GM18508 (cell line): ENCODE measurements around the gene SIK2.
"Not testable (repeated sequence)": the region's sequence is repeated elsewhere in the genome, so short reads cannot be mapped to it uniquely, and the experiment has no call there.

ENCODE experiments used
- ATAC-seq: cut with Tn5 transposase; IDR thresholded peaks from one replicate; pipeline ENCODE4 v1.9.1; 2021; ENCODE audit warnings: moderate number of reproducible peaks; ENCODE audit not compliant: insufficient read depth, unreplicated experiment

SIK2 gene

DNA sequence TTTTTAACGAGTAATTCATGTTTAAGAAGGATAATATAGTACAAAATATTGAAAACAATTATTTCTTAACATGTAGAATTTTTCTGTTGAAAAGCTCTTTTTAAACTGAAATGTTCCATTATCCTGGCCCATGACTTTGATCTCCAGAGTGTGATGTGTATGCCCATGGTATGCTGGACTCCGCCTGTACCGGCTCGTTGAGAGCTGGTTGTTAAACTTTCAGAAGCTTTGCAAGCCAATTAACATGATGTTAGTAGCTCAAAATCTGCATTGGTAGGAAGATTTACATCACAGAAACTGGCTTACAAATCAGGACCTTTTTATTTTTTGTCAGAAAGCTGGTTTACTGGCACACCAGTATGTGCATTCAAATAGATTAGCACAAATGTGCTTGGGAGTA is 15.0 kb downstream of the SIK2 start:
- no peak for ATAC-seq

DNA sequence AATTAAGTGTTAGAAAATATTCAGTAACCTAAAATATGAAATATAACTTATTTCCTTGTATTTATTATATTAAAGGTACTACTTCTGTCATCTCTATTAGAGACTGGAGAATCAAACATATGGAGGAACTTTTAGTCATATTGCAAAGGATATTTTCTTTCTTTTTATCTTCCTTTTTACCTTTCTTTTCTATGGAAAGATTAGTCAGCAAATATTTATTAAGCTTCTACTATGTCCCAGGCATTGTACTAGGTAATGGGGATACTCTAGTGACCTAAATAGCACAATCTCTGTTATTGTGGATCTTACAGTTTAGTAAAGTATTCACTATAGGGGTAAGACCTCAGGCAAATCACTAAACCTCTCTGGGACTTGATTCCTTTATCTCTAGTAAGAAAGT is 18.3 kb downstream of the SIK2 start:
- no peak for ATAC-seq

DNA sequence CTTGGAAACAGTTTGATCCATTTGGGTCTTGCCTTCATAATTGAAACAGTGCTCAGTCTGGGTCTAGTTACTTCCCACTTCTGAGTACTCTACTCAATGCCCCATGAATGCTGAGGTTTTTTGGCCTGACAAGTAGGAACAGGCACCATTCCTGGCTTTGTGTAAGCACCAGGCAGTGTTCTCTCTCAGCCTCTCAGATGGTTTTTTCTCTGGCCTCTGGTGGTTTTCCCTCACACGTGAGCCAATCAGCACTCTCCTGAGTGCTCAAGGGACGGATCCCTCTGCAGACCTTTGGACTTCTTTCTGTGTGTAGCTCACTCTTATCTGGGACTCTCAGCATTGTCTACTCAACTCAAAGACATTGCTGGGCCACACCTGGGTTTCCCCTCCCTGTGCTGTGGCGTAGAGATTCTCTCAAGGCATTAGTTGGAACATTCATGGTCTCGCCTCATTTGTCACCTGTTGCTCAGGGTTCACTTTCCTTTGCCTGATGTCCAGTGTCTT is 21.3 kb downstream of the SIK2 start:
- no peak for ATAC-seq

DNA sequence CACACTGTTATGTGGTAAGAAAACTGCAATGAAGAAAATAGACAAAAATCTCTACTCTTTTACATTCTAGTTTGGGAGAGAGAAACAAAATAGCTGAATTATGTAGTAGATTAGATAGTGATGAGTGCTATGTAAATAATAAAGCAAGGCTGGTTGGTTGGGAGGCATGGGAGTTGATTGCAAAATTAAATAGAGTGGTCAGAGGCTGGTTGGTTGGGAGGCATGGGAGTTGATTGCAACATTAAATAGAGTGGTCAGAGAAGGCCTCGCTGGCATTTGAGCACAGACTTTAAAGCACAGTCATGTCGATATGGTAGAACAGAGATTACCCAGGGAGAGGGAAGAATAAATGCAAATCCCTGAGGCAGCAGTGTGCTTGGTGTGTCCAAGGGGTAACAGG is 22.4 kb downstream of the SIK2 start:
- no peak for ATAC-seq

DNA sequence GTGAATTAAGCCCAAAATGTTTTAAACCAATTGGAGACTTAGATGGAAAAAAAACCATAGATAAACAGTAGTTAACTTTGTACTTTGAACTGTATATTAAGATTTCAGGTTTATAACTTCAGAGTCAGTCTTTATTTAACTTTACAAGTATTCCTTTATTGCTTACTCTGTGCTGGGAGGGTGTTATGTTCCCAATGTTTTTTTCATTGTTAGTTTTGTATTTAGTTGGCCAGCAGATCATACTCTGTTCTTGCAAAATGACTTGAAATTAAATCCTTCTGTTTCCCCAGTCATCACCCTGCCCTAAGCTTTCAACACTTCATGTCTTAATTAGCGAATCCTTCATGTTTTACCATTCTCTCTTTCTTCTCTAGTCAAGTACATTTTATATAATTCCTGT is 25.3 kb downstream of the SIK2 start:
- no peak for ATAC-seq

DNA sequence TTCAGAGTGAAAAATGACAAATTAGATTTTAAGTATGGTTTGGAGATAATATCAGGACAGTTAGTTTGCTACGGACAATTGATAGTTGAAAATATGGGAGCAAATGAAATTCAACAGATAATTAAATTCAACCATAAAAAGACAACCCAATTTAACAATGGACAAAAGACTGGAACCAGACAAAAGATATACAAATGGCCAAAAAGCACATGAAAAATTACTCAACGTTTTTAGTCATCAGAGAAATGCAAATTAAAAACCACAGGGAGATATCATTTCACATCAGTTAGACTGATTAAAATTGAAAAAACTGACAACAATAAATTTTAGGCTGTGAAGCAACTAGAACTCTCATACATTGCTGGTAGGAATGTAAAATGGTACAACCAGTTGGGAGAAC is 27.2 kb downstream of the SIK2 start:
- ATAC-seq = no peak

DNA sequence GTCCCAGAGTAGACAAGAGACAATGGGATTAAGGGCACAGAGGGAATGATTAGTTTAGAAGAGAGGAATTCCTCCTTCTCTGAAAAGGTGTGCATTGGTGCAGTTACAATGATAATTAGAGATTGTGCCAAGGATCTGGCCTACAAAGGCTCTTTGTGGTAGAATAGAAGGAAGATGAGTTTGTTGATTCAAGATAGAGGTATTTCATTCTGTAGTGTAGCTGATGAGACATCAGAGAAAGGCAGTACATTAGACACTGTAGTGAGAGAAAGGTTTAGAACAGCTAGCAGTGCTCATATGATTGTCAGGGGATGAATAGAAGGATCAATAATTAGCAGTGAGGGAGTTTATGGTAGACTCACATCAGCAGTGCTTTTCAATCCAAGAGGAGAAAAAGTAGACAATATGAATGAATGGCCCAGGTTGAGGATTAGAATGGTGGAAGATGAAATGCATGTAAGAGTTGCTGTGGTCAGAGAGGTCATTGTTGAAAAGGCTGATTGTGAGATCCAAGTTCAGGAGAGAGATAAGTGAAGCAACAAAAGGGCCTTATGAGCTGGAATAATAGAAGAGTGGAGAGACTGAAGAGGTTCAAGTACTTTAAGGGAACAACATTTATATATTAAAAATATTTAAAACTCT is 28.9 kb downstream of the SIK2 start:
- no peak for ATAC-seq

DNA sequence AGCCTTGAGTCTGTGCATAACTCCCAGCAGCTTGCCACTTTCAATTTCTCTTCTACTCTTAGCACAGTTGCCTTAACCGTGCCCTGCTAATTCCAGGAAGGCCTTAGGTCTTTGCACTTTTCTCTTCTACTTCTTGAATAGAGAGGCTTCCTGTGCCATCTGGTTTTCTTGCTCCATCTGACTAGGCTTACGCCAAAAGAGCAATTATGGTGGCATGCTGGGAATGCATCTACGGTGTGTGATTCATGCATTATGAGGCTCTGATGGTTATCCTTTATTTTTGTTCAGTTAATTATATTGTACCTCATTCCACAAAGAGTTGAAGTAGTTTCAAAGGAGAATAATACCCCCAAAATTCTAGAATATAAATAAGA is 29.4 kb downstream of the SIK2 start:
- no peak for ATAC-seq

DNA sequence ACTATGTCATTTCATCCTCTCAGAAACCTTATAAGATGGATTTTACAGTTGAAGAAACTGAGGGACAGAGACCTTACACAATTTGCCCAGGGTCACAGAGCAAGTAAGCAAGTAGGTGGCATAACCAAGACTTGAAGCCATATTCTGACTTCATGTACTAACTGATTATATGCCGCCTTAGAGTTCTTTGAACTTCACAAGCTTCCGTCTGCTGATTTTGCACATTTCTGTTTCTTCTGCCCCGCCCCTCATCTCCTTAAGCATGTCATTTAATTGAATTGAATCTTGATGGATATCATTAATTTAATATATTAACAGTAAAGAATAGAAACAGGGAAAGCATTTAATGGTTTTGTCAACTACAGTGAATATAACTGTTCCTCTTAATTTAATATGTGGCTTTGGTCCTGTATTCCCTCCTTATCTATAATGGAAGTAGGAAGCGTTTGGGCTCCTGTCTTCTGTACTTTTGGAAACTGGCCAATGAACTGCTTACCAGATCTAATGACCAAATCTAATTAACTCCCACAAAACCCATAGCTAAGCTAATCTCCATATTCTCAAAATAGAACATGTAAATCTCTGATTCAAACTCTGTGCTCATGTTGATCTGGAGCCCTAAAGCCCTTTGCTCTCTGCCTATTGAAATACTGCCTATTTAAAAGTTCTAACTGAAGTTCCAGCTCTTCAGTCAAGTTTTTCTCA is 30.4 kb downstream of the SIK2 start:
- no peak for ATAC-seq

DNA sequence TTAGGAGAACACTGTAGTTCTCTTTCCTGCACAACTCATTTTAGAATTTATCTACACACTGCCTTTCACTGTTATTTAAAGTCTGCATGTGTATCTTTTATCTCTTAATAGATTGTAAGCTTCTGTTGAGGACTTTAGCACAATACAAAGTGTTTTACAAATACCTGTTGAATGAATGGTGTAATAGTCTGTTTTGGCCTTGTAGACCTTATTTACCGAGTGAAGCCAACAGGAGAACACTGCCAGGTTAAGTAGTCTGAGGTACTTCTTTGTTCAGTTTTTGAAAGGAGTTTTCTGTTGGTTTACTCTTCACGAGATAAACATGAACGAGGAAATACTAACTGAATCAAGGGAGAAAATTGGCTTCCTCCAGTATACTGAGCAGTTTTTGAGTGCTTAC is 31.0 kb downstream of the SIK2 start:
- no peak for ATAC-seq

DNA sequence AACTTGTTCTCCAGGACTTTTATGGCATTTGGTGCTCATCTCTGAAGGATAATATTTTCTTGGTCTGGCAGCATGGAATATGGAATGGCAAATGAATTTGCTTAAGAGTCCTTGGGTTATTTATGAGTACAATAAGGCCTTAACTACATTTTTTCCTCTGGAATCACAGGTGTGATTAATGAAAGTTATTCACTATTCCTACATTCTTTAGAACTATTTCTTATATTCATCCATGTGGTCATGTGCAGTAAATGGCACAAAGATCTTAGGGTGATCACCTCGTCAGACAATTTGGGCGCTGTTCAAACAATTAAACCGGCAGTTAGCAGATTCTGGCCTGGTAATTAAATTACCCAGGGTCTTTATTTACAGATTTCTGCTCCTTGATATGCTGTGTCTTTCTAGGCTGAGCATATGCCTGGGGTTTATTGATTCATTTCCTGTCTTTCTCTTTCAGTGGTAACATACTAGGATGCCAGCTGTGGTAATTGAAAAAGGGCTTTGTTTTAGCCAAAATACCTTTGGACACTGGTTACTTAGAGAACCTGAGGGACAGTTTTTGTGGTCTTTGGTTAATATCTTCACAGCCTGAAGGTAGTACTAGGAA is 31.6 kb downstream of the SIK2 start:
- ATAC-seq = no peak

DNA sequence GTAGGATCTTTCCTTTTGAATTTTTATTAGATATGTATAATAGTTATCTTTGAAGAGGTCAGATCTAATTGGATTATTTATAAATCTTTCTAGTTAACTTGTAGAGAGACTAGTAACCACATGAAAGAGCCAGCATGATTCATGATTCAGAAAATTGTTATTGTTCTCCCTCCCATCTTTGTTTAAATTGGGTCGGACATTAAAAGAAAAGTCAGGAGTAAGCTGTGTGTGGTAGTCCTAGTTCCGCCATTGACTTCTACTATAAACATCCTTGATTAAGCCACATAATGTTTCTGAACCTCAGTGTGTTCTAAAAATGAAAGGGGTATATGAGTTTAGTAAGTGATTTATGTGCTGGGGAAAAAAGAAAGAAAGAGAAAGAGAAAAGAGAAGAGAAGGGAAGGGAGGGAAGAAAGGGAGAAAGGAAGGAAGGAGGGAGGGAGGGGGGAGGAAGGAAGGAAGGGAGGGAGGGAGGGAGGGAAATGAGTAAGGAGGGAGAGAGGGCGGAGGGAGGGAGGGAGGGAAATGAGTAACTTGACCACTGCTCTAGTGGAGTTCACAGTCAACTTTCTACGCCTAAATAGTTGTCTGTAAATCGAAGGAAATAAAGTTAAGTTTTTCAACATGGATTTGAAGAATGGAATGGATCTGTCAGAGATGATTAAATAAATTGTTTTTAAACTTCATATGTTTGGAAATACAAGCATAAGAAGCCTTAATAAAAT is 32.9 kb downstream of the SIK2 start:
- no peak for ATAC-seq

DNA sequence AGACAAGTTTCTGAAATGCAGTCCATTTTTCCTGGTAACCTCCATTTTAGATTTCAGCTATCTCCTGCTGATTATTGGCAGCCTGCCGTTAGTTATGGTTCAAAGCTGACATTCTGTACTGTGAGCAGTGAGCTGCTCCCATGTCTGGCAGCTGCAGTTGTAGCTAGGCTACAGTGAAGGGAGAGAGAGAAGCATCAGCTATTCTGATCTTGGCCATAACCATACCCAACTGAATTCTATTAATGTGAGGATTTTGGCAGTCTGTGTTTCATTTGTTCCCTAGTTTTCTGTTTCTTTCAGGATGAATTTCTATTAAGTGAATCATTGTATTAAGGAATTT is 33.4 kb downstream of the SIK2 start:
- no peak for ATAC-seq

DNA sequence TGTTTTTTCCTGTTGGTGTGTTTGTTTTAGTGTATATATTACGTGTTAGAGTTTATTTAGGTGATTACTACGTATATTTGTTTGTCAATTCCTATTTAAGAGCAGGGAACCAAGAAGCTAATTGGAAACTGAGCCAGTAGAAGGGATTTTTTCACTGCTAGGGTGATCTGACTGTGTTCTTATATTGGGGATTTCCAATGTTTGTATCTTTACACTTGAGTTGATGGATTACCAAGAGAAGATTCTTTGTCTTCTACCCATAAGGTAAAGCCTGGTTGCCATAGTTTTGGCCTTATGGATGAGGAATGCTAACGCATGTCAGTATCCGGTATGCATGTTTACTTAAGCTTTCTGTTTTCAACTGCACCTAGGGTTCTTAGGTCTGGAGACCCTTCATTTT is 35.6 kb downstream of the SIK2 start:
- ATAC-seq = no peak

DNA sequence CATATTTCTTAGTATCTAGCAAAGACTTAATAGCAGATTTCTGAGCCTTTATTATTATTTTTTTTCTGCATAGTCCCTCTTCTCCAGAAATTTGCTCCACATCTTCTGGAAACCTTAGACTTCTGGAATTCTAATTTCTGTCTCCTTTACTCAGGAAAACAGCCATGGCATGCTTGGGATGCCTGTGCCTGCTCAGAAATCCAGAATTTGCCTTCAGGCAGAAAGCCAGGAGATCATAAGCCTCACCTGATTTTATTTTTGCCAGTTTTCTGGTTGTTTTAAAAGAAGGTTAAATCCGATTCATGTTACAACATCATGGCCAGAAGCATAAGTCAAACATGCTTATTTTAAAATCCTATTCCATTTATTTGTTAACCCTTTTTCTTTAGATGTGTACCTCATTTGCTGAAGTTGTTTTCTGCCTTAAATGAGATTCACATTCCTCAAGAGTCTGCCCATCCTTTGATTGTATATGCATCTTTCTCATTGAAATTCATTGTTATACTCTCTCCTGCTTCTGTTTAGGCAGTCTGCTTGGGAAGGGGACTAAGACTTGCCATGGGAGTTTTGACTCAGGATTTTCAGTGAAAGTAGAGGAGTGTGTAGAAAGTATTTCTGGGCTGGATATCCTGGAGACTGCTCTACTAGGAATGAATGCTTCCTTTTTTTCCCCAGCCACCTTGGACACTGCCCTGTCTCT is 37.1 kb downstream of the SIK2 start:
- no peak for ATAC-seq

DNA sequence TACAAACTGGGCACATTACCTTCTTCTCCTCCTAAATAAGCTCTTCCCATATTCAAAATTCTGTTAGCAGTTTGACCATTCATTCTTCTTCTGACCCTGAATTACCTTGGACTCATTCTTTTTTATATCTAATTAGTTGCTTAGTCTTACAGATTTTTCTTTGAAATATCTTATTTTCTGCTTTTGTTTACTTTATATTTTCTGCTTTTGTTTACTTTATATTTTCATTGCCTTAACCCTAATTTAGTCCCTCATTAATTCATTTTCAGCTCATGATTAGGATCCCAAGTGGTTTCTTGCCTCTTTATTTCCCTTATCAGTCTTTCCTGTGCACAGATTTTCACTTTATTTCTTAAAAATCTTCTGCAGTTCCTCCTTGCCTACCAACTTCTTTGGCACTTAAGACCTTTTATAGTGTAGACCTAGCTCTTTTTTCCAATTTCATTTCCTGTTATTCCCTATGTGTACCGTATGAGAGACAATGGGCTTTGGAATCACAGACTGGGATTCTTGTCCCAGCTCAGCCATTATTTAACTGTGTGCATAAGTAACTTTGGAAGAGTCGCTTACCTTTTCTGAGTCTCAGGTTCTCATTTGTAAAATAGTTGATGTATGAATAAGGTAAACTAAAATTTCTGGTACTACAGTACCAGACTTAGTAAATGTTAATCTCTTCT is 39.2 kb downstream of the SIK2 start:
- no peak for ATAC-seq

DNA sequence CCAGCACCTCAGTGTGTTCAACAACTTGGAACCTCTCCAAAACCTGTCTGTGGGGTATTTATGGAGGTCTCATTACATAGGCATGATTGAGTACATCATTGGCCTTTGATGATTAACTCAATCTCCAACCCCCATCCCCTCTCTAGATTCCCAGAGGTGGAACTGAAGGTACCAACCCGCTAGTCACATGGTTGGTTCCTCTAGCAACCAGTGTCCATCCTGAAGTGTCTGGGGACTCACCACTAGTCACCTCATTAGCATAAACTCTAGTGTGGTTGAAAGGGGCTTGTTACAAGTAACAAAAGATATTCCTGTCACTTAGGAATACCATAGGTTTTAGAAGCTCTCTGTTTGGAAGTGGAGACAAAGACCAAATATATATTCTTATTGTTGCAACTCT is 40.3 kb downstream of the SIK2 start:
- no peak for ATAC-seq

DNA sequence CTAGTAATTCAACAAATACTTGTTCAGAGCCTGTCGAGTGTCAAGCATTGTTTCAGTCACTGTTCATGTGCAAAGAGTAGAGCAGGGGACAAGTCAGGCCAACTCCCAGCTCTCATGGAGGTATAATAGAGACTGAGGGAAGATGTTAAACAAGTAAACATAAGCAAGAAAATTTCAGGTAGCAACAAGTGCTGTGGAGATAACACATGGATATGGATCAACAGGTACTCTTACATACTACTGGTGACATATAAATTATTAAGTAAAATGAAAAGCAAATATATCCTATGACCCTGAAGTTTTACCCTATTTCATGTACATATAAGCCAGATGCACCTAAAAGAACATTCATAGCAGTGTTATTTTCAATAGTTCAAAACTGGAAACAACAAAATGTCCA is 42.7 kb downstream of the SIK2 start:
- no peak for ATAC-seq

DNA sequence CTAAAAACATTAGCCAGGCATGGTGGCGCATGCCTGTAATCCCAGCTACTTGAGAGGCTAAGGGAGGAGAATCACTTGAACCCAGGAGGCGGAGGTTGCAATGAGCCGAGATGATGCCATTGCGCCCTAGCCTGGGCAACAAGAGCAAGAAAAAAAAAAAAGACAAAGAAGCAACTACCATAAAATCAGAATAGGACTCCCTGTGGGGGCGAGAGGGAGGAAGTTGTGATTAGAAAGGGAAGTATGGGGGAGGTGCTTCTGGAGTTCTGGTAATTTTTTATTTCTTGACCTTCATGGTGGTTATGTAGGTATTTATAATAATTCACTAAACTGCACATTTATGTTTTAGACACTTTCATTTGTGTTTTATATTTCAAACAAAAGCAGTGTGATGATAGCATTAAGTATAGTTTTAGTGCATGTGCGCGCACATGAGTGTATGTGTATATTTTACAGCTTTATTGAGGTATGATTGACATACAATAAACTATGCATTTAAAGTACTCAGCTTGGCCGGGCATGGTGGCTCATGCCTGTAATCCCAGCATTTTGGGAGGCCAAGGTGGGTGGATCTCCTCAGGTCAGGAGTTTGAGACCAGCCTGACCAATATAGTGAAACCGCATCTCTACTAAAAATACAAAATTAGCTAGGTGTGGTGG is 43.5 kb downstream of the SIK2 start:
- ATAC-seq = no peak

DNA sequence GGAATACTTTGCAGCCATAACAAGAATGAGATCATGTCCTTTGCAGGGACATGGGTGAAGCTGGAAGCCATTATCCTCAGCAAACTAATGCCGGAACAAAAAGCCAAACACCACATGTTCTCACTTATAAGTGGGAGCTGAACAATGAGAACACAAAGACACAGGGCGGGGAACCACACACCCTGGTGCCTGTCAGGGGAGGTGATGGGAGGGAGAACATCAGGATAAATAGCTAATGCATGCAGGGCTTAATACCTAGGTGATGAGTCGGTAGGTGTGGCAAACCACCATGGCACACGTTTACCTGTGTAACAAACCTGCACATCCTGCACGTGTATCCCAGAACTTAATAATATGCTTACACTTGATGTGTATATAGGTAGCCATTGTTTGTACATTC is 49.1 kb downstream of the SIK2 start:
- ATAC-seq = not testable (repeated sequence)
